Measurements from ENCODE around the gene LILRA5.

LILRA5 gene

GRCh38 chr19:54343868-54344267 is 30.9 kb upstream of the LILRA5 start:
- FAIRE-seq = no peak
- TF ChIP-seq POLR2A (IDR thresholded peaks at IDR 0.05; ENCODE audit: low read depth, low read length) = no peak
- DNase-seq (ENCODE audit: insufficient read length) = no peak

GRCh38 chr19:54341295-54341694 is 28.3 kb upstream of the LILRA5 start:
- FAIRE-seq = no peak
- no peak for DNase-seq (ENCODE audit: insufficient read length)
- TF ChIP-seq POLR2A (IDR thresholded peaks at IDR 0.05; ENCODE audit: low read depth, low read length) = no peak
- TF ChIP-seq POLR2AphosphoS5 (IDR thresholded peaks at IDR 0.05; ENCODE audit: low read depth, low read length) = no peak
- no peak for TF ChIP-seq TAF1 (IDR thresholded peaks at IDR 0.05; ENCODE audit: borderline replicate concordance, low read depth, low read length)

GRCh38 chr19:54339646-54340358 is 26.8 kb upstream of the LILRA5 start:
- no peak for FAIRE-seq
- TF ChIP-seq POLR2AphosphoS5 (IDR thresholded peaks at IDR 0.05; ENCODE audit: low read depth, low read length) (no peak), TAF1 (IDR thresholded peaks at IDR 0.05; ENCODE audit: borderline replicate concordance, low read depth, low read length) (no peak), POLR2A (IDR thresholded peaks at IDR 0.05; ENCODE audit: low read depth, low read length) (no peak)
- DNase-seq (ENCODE audit: insufficient read length) = no peak

- TF ChIP-seq TAF1 (IDR thresholded peaks at IDR 0.05; ENCODE audit: borderline replicate concordance, low read depth, low read length) (no peak), POLR2AphosphoS5 (IDR thresholded peaks at IDR 0.05; ENCODE audit: low read depth, low read length) (no peak), POLR2A (IDR thresholded peaks at IDR 0.05; ENCODE audit: low read depth, low read length) (no peak)
- no peak for DNase-seq (ENCODE audit: insufficient read length)
- FAIRE-seq = no peak
Observed at GRCh38 chr19:54338521-54338920, 25.6 kb upstream of the LILRA5 start.

GRCh38 chr19:54337858-54338230 is 24.9 kb upstream of the LILRA5 start:
- TF ChIP-seq POLR2A (IDR thresholded peaks at IDR 0.05; ENCODE audit: low read depth, low read length) (no peak), TAF1 (IDR thresholded peaks at IDR 0.05; ENCODE audit: borderline replicate concordance, low read depth, low read length) (no peak)
- no peak for FAIRE-seq
- DNase-seq (ENCODE audit: insufficient read length) = no peak

- DNase-seq (ENCODE audit: insufficient read length) = no peak
- no peak for TF ChIP-seq POLR2AphosphoS5 (IDR thresholded peaks at IDR 0.05; ENCODE audit: low read depth, low read length)
- no peak for TF ChIP-seq POLR2A (IDR thresholded peaks at IDR 0.05; ENCODE audit: low read depth, low read length)
- no peak for TF ChIP-seq TAF1 (IDR thresholded peaks at IDR 0.05; ENCODE audit: borderline replicate concordance, low read depth, low read length)
- no peak for FAIRE-seq
Observed at GRCh38 chr19:54336893-54337857, 24.2 kb upstream of the LILRA5 start.

- TF ChIP-seq POLR2A (IDR thresholded peaks at IDR 0.05; ENCODE audit: low read depth, low read length) (no peak), TAF1 (IDR thresholded peaks at IDR 0.05; ENCODE audit: borderline replicate concordance, low read depth, low read length) (no peak), POLR2AphosphoS5 (IDR thresholded peaks at IDR 0.05; ENCODE audit: low read depth, low read length) (no peak)
- DNase-seq (ENCODE audit: insufficient read length) (no peak), FAIRE-seq (no peak)
Observed at GRCh38 chr19:54335979-54336892, 23.3 kb upstream of the LILRA5 start.

GRCh38 chr19:54335164-54335563 is 22.2 kb upstream of the LILRA5 start:
- DNase-seq (ENCODE audit: insufficient read length) = no peak
- no peak for TF ChIP-seq POLR2A (IDR thresholded peaks at IDR 0.05; ENCODE audit: low read depth, low read length)
- TF ChIP-seq TAF1 (IDR thresholded peaks at IDR 0.05; ENCODE audit: borderline replicate concordance, low read depth, low read length) = no peak
- TF ChIP-seq POLR2AphosphoS5 (IDR thresholded peaks at IDR 0.05; ENCODE audit: low read depth, low read length) = no peak
- FAIRE-seq = no peak

- DNase-seq (ENCODE audit: insufficient read length) (no peak), FAIRE-seq (no peak)
- TF ChIP-seq POLR2A (IDR thresholded peaks at IDR 0.05; ENCODE audit: low read depth, low read length) = no peak
- TF ChIP-seq POLR2AphosphoS5 (IDR thresholded peaks at IDR 0.05; ENCODE audit: low read depth, low read length) = no peak
Observed at GRCh38 chr19:54333586-54334298, 20.8 kb upstream of the LILRA5 start.

- no peak for FAIRE-seq
Observed at GRCh38 chr19:54332149-54332548, 19.2 kb upstream of the LILRA5 start.

GRCh38 chr19:54331626-54332025 is 18.7 kb upstream of the LILRA5 start:
- FAIRE-seq (no peak), DNase-seq (ENCODE audit: insufficient read length) (no peak)
- TF ChIP-seq POLR2AphosphoS5 (IDR thresholded peaks at IDR 0.05; ENCODE audit: low read depth, low read length) = no peak
- no peak for TF ChIP-seq POLR2A (IDR thresholded peaks at IDR 0.05; ENCODE audit: low read depth, low read length)
- TF ChIP-seq TAF1 (IDR thresholded peaks at IDR 0.05; ENCODE audit: borderline replicate concordance, low read depth, low read length) = no peak

More at GRCh38 chr19:54332149-54332548, 19.2 kb upstream of the LILRA5 start:
- TF ChIP-seq POLR2AphosphoS5 (IDR thresholded peaks at IDR 0.05; ENCODE audit: low read depth, low read length) (no peak), TAF1 (IDR thresholded peaks at IDR 0.05; ENCODE audit: borderline replicate concordance, low read depth, low read length) (no peak), POLR2A (IDR thresholded peaks at IDR 0.05; ENCODE audit: low read depth, low read length) (no peak)
- no peak for DNase-seq (ENCODE audit: insufficient read length)
